Mammary epithelial cell (primary cell): ENCODE measurements around the gene C17orf58.

ENCODE experiments used
- EZH2 ChIP-seq: IDR thresholded peaks from 2 replicates; pipeline ENCODE4 v1.6.1; 2012; ENCODE audit warnings: low read length, inconsistent platforms, borderline replicate concordance
- TF ChIP-seq, protein P1 (sequence below), 2 donors: IDR thresholded peaks in 1 of 2; conservative IDR thresholded peaks in 1 of 2; 2 replicates each; pipeline ENCODE4 v1.5.1; 2011 to 2012; ENCODE audit warnings: inconsistent platforms in 2 of 2, low read length in 2 of 2, mild to moderate bottlenecking in 2 of 2, control low read depth in 1 of 2, low read depth in 1 of 2; ENCODE audit not compliant: insufficient read depth in 1 of 2; ENCODE audit errors: extremely low read depth in 1 of 2

DNA sequence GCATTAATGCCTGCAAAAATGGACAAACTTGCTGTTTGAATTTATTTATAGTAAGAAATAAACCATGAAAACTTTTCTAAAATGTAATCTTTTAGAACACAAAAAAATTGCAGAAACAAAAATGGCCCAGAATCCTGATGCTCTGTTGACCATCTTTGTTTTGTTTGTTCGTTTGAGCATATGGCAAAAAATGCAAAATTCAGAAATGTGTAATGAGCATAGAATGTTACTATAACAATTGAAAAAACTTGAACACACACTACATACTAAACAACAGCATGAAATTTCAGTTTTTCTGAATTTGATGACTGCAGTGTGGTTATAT, 38.1 kb upstream of the C17orf58 start:
- TF ChIP-seq, protein P1, sequence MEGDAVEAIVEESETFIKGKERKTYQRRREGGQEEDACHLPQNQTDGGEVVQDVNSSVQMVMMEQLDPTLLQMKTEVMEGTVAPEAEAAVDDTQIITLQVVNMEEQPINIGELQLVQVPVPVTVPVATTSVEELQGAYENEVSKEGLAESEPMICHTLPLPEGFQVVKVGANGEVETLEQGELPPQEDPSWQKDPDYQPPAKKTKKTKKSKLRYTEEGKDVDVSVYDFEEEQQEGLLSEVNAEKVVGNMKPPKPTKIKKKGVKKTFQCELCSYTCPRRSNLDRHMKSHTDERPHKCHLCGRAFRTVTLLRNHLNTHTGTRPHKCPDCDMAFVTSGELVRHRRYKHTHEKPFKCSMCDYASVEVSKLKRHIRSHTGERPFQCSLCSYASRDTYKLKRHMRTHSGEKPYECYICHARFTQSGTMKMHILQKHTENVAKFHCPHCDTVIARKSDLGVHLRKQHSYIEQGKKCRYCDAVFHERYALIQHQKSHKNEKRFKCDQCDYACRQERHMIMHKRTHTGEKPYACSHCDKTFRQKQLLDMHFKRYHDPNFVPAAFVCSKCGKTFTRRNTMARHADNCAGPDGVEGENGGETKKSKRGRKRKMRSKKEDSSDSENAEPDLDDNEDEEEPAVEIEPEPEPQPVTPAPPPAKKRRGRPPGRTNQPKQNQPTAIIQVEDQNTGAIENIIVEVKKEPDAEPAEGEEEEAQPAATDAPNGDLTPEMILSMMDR (conservative IDR thresholded peaks at IDR 0.05 in 1 of 2, IDR thresholded peaks at IDR 0.05 in 1 of 2; ENCODE audit: extremely low read depth in 1 of 2, insufficient read depth in 1 of 2, low read depth in 1 of 2, low read length in 2 of 2) = no peak
- no peak for TF ChIP-seq EZH2
